Retinal pigment epithelial cell (primary cell): Measurements from ENCODE around the gene IFT80.
"Not testable (repeated sequence)": the region's sequence is repeated elsewhere in the genome, so short reads cannot be mapped to it uniquely, and the experiment has no call there.

ENCODE experiments used
- DNase-seq: peaks from one replicate; pipeline ENCODE4 v3.0.0-alpha.2; 2010; ENCODE audit warnings: low read depth
- H3K4me3 ChIP-seq: 2 replicates; pipeline ENCODE4 v1.5.1; 2011; ENCODE audit warnings: mild to moderate bottlenecking, low read length, control low read depth, moderate library complexity
- CTCF ChIP-seq: conservative IDR thresholded peaks from 2 replicates; pipeline ENCODE4 v1.5.1; 2011; ENCODE audit warnings: low read depth, low read length, control low read depth, inconsistent platforms

Gene IFT80

GRCh38 chr3:160245261-160245800 is 153.7 kb downstream of the IFT80 start:
- no peak for DNase-seq
- no peak overlapping the region for H3K4me3 ChIP-seq
- TF ChIP-seq CTCF = no peak

GRCh38 chr3:160240719-160241118 is 158.3 kb downstream of the IFT80 start:
- H3K4me3 ChIP-seq, DNase-seq: not testable (repeated sequence)

GRCh38 chr3:160232014-160232413 is 167.0 kb downstream of the IFT80 start:
- DNase-seq = no peak
- TF ChIP-seq CTCF = no peak
- no peak overlapping the region for H3K4me3 ChIP-seq

GRCh38 chr3:160227419-160227818 is 171.6 kb downstream of the IFT80 start:
- no peak for DNase-seq
- TF ChIP-seq CTCF = no peak
- H3K4me3 ChIP-seq = no peak overlapping the region

- no peak for DNase-seq
Observed at GRCh38 chr3:160226026-160226907, 172.8 kb downstream of the IFT80 start.

GRCh38 chr3:160225176-160226025 is 173.6 kb downstream of the IFT80 start, which contains the start of gene C3orf80:
Gene C3orf80, plus strand, starts transcription at chr3:160225422. Its CDS starts 214 bp downstream, at chr3:160225636.
- peak within 1 kb of the TSS; percentile 45 for H3K4me3 ChIP-seq
- TF ChIP-seq CTCF = no peak
- DNase-seq = no peak

More at GRCh38 chr3:160226026-160226907, 172.8 kb downstream of the IFT80 start:
- no peak for TF ChIP-seq CTCF
- H3K4me3 ChIP-seq = peak overlapping the region; percentile 33

- peak overlapping the region; percentile 45 for H3K4me3 ChIP-seq
- DNase-seq = no peak
- no peak for TF ChIP-seq CTCF
Observed at GRCh38 chr3:160224811-160225175, 174.2 kb downstream of the IFT80 start.
